Transverse colon (tissue), 4 donors: Measurements from ENCODE around the gene RDH12. TPM values are rescaled to one million over a fixed set of nuclear protein-coding genes. Genes with fewer than 3 reads are reported as not detected.
A peak's percentile ranks its signal among the peaks of the same experiment; 100 is the strongest.

Experiments used
- DNase-seq: peaks from one replicate; pipeline ENCODE4 v3.0.0-alpha.2; 2019
- H3K27ac ChIP-seq, 4 donors: fragments of 200-600 bp; sonication (generic); 2 replicates each; pipeline ENCODE4 v1.5.1; 2016 to 2018; ENCODE audit warnings: inconsistent platforms in 4 of 4
- H3K27me3 ChIP-seq: fragments of 200-600 bp; sonication (generic); 2 replicates; pipeline ENCODE4 v1.5.1; 2017; ENCODE audit warnings: inconsistent platforms
- H3K36me3 ChIP-seq, 4 donors: fragments of 200-600 bp; sonication (generic); 2 replicates each; pipeline ENCODE4 v1.5.1; 2017 to 2019; ENCODE audit warnings: inconsistent platforms in 4 of 4
- H3K4me1 ChIP-seq, 4 donors: fragments of 200-600 bp; sonication (generic); 2 replicates each; pipeline ENCODE4 v1.5.1; 2017 to 2020; ENCODE audit warnings: inconsistent platforms in 4 of 4
- H3K4me3 ChIP-seq, 4 donors: fragments of 200-600 bp; sonication (generic); 1 replicate in 1 of 4; 2 replicates in 3 of 4; pipeline versions ENCODE4 v1.5.1 to v1.6.1; 2017 to 2019; ENCODE audit warnings: inconsistent platforms in 4 of 4
- H3K9me3 ChIP-seq, 2 donors: fragments of 200-600 bp; sonication (generic); 2 replicates each; pipeline ENCODE4 v1.5.1; 2017 to 2019; ENCODE audit warnings: inconsistent platforms in 2 of 2
- EP300 ChIP-seq: sonication (generic); formaldehyde crosslinking; IDR thresholded peaks from one replicate; pipeline ENCODE4 v1.6.1; 2017; ENCODE audit warnings: antibody characterized with exemption, low read depth
- POLR2A ChIP-seq: fragments of 450-650 bp; IDR thresholded peaks from one replicate; pipeline ENCODE4 v1.6.1; 2016; ENCODE audit warnings: antibody characterized with exemption, mild to moderate bottlenecking, moderate library complexity
- POLR2AphosphoS5 ChIP-seq, 3 donors: sonication (generic); formaldehyde crosslinking; IDR thresholded peaks; one replicate each; pipeline ENCODE4 v1.6.1; 2016; ENCODE audit warnings: antibody characterized with exemption in 3 of 3
- WGBS, 2 donors: methylation state at CpG; one replicate each; pipeline ENCODE4 v1.1.5; 2018; ENCODE audit warnings: low coverage in 1 of 2; 5-methylcytosine and 5-hydroxymethylcytosine counted together
- in situ Hi-C, 4 donors: fragments of 200-750 bp; cut with MboI; loops; one replicate each; pipeline versions ENCODE4 v1.15.0 to v1.15.1; 2017; ENCODE audit warnings: low sequenced_read_pairs in 3 of 4, low pct_ligation_motif_present in 1 of 4, low pct_unique_long_range_greater_than_20kb in 1 of 4
- intact Hi-C: fragments of 100-400 bp; cut with DNase I; formaldehyde crosslinking; loops from one replicate; pipeline ENCODE4 v1.15.1; 2023; ENCODE audit warnings: low total_unique reads
- total RNA-seq, 4 donors: library from RNA; depleted of rRNA; stranded (reverse); fragments of >200 nt; gene quantifications; one replicate each; pipeline ENCODE4 v1.1.0, GENCODE V29; 2016
- TF ChIP-seq, protein P1 (sequence below), 5 experiments: fragments of 200-600 bp in 3 of 5; fragments of 450-650 bp in 2 of 5; sonication (generic) in 3 of 5; IDR thresholded peaks; 1 replicate in 2 of 5; 2 replicates in 3 of 5; pipeline ENCODE4 v1.5.1; 2016 to 2017; ENCODE audit warnings: antibody characterized with exemption in 5 of 5, inconsistent platforms in 3 of 5, mild to moderate bottlenecking in 2 of 5, moderate library complexity in 1 of 5

RDH12 gene
- total RNA-seq, 4 donors from 2014 or later: 0.27 TPM; not detected in 3

DNA sequence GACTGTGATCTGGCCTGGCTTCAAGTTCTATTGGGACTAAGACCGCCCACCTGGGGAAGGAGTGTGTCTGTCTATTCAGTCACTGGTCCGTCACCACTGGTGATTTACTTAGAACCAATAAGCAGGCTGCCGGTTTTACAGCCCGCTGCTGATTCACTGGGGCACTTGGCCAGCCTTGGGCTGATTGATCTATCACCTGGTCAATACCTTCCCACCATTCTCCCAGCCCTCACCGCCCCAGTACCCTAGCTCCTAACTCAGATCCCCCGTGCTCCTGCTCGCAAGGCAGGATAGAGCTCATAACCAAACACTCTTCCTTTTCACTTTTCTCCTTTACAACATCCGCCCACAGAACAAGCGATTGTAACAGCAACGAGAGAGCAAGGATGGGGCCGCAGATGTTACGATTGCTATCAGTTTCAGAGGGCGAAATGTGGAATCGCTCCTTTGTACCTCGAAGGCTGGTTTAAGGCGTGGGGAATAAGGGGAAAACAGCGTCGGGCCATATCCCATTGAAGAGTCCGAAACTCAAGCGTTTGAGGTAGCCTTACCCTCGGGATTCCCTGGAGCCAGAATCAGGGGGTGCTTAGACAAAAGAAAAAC is 6.8 kb upstream of the RDH12 start:
- peak; percentile 32 for TF ChIP-seq POLR2A
- peak; percentile 38 to 59 (median 53) for TF ChIP-seq POLR2AphosphoS5 (IDR thresholded peaks at IDR 0.05)
- TF ChIP-seq, protein P1, sequence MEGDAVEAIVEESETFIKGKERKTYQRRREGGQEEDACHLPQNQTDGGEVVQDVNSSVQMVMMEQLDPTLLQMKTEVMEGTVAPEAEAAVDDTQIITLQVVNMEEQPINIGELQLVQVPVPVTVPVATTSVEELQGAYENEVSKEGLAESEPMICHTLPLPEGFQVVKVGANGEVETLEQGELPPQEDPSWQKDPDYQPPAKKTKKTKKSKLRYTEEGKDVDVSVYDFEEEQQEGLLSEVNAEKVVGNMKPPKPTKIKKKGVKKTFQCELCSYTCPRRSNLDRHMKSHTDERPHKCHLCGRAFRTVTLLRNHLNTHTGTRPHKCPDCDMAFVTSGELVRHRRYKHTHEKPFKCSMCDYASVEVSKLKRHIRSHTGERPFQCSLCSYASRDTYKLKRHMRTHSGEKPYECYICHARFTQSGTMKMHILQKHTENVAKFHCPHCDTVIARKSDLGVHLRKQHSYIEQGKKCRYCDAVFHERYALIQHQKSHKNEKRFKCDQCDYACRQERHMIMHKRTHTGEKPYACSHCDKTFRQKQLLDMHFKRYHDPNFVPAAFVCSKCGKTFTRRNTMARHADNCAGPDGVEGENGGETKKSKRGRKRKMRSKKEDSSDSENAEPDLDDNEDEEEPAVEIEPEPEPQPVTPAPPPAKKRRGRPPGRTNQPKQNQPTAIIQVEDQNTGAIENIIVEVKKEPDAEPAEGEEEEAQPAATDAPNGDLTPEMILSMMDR (IDR thresholded peaks at IDR 0.05): no peak
- DNase-seq: peak; percentile 84
- Histone ChIP-seq H3K36me3 (peaks cover 0 to 16% (median 0%) of the 10 kb centered on the region in 4 donors), H3K4me3 (peak overlapping the region; percentile 69 to 93 (median 82)), H3K4me1 (peaks cover 0 to 18% (median 5%) of the 10 kb centered on the region in 4 donors), H3K9me3 (no peaks in the 10 kb centered on the region), H3K27ac (peak overlapping the region; percentile 87 to 91 (median 89)), H3K27me3 (no peaks in the 10 kb centered on the region)
- intact Hi-C loops: loop anchor here (10.0 kb wide), 1 partner anchor 100 kb away; no protein-coding TSS in a partner anchor
- 0 to 1% methylated on average over 17 to 21 of the region's 21 CpGs for WGBS, 2 donors
- in situ Hi-C loops: no loop called here

DNA sequence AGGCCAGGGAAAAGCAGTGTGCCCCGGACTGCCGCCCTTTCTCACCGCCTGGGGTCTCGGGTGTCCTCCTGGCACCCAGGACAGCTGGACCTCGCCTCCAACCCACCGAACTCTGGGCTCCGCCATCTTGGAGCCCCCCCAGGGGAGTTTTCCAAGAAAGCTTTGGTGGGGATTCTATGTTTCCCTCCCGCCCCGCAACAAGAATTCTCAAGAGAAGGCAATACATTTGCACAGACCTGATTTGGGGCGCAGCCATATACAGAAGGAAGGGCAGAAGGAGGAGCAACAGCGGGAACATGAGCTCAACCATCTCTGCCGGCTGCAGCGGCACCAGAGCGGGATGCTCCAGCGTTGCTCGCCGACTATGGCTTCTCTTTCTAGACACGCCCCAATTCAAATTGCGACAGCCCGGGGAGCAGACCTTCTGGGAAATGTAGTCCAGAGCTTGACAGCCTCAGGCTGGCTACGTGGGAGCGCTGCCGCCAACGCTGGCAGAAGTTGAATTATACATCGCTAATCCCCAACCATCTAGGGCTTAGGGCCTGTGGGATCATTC is 6.2 kb upstream of the RDH12 start, which contains the start of gene RDH11:
TSS of gene RDH11 (minus strand) at position 371 of the 556 bp plus-strand sequence. CDS start at position 310, 61 bp downstream.
- peak; percentile 78 for TF ChIP-seq POLR2A
- TF ChIP-seq POLR2AphosphoS5 (IDR thresholded peaks at IDR 0.05): peak; percentile 92 to 96 (median 96)
- no peak for TF ChIP-seq EP300
- H3K4me3 ChIP-seq: peak within 1 kb of the TSS; percentile 69 to 93 (median 82)
- in situ Hi-C loops (no loop called here), intact Hi-C loops (loop anchor here (10.0 kb wide), 1 partner anchor 101 kb away; no protein-coding TSS in a partner anchor)
- no peaks in the 10 kb centered on the region for H3K27me3 ChIP-seq
- peak; percentile 90 for DNase-seq
- peak within 1 kb of the TSS; percentile 87 to 91 (median 89) for H3K27ac ChIP-seq
- 1% methylated on average over 25 of the region's 25 CpGs; no CpG with 5 or more reads in 1 of the 2 donors for WGBS, 2 donors
- no peaks in the 10 kb centered on the region for H3K9me3 ChIP-seq
- H3K36me3 ChIP-seq: peaks cover 0 to 12% (median 0%) of the 10 kb centered on the region in 4 donors
- H3K4me1 ChIP-seq: peaks cover 0 to 18% (median 5%) of the 10 kb centered on the region in 4 donors

DNA sequence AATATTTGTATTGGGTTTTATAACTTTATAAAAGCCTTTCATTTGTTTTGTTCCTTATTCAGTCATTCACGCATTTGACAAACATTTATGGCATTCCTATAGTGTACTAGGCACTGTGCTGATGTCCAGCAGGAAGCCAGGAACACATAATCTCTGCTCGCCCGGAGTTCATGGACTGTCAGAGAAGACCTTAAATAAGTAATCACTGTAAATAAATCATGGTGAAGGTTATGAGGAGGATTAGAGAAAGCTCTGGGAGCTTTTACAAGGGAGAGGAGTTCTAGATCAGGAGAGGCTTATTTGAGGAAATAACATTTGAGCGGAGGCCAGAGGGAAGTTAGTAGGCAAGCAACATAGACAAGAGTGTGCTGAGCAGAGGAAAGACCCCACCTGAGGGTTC is 4.7 kb upstream of the RDH12 start:
- Histone ChIP-seq H3K4me3 (no peak overlapping the region), H3K9me3 (no peaks in the 10 kb centered on the region), H3K4me1 (peaks cover 0 to 18% (median 5%) of the 10 kb centered on the region in 4 donors), H3K36me3 (no peaks in the 10 kb centered on the region), H3K27ac (no peak overlapping the region), H3K27me3 (no peaks in the 10 kb centered on the region)
- TF ChIP-seq POLR2AphosphoS5 (IDR thresholded peaks at IDR 0.05) (no peak), POLR2A (no peak), EP300 (no peak)
- TF ChIP-seq, protein P1 (IDR thresholded peaks at IDR 0.05): no peak
- no peak for DNase-seq
- 74 to 82% methylated on average over 4 of the region's 4 CpGs for WGBS, 2 donors
- in situ Hi-C loops: no loop called here
- intact Hi-C loops: loop anchor here (10.0 kb wide), 1 partner anchor 102 kb away; no protein-coding TSS in a partner anchor

DNA sequence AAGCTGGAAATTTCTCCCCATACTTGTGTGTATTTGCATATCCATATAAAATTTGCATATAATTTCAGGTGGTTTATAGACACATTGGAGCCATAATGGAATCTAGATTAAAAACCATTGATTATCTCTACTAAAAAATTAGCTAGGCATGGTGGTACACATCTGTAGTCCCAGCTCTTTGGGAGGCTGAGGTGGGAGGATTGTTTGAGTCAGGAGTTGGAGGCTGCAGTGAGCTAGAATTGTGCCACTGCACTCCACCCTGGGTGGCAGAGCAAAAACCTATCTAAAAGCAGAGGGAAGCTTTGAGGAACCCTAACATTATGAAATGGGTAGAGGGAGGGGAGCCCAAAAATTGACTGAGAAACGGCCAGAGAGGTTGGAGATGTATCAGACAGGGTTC is 3.5 kb upstream of the RDH12 start:
- in situ Hi-C loops: no loop called here
- Histone ChIP-seq H3K4me1 (peaks cover 0 to 15% (median 2%) of the 10 kb centered on the region in 4 donors), H3K27ac (no peak overlapping the region), H3K9me3 (no peaks in the 10 kb centered on the region), H3K27me3 (no peaks in the 10 kb centered on the region), H3K4me3 (no peak overlapping the region), H3K36me3 (no peaks in the 10 kb centered on the region)
- DNase-seq: no peak
- 38 to 74% methylated on average over 1 of the region's 1 CpG for WGBS, 2 donors
- intact Hi-C loops: loop anchor here (10.0 kb wide), 1 partner anchor 103 kb away; no protein-coding TSS in a partner anchor
- TF ChIP-seq, protein P1 (IDR thresholded peaks at IDR 0.05): no peak
- no peak for TF ChIP-seq POLR2A
- no peak for TF ChIP-seq EP300
- TF ChIP-seq POLR2AphosphoS5 (IDR thresholded peaks at IDR 0.05): no peak
